Activated T-cell treated with anti-CD3 and anti-CD28 coated beads for 4 hours (primary cell): ENCODE measurements around the gene USE1.

Experiments
- DNase-seq: peaks from one replicate; pipeline ENCODE4 v3.0.0-alpha.2; 2020

Gene USE1

GRCh38 chr19:17206736-17207581 is 8.2 kb upstream of the USE1 start:
- no peak for DNase-seq

GRCh38 chr19:17209126-17210036 is 5.8 kb upstream of the USE1 start:
- DNase-seq, result no peak

- DNase-seq, result no peak
Measured at GRCh38 chr19:17210296-17210695, 4.9 kb upstream of the USE1 start.

- DNase-seq, result no peak
Measured at GRCh38 chr19:17211547-17212446, 3.4 kb upstream of the USE1 start.

- no peak for DNase-seq
Measured at GRCh38 chr19:17213334-17213733, 1.8 kb upstream of the USE1 start.

- DNase-seq, result no peak
Measured at GRCh38 chr19:17214508-17215126, 540 bp upstream of the USE1 start.

GRCh38 chr19:17216058-17216670 is 1.0 kb downstream of the USE1 start:
- no peak for DNase-seq

- DNase-seq, result no peak
Measured at GRCh38 chr19:17219286-17219685, 4.1 kb downstream of the USE1 start.

- DNase-seq, result no peak
Measured at GRCh38 chr19:17220207-17220758, 5.1 kb downstream of the USE1 start.

GRCh38 chr19:17225053-17225452 is 9.9 kb downstream of the USE1 start:
- no peak for DNase-seq

GRCh38 chr19:17226002-17226933 is 11.1 kb downstream of the USE1 start, which contains the start of gene OCEL1:
Gene OCEL1 (plus strand): TSS chr19:17226226. CDS start chr19:17226248, 22 bp downstream.
- peak; percentile 92 for DNase-seq

GRCh38 chr19:17227798-17228367 is 12.7 kb downstream of the USE1 start:
- no peak for DNase-seq

- DNase-seq, result no peak
Measured at GRCh38 chr19:17229890-17230289, 14.7 kb downstream of the USE1 start.

GRCh38 chr19:17232258-17232657 is 17.1 kb downstream of the USE1 start:
- DNase-seq, result no peak

GRCh38 chr19:17234911-17235299 is 19.7 kb downstream of the USE1 start:
- peak; percentile 50 for DNase-seq

GRCh38 chr19:17235300-17235970 is 20.3 kb downstream of the USE1 start:
- DNase-seq, result peak; percentile 51

- DNase-seq, result no peak
Measured at GRCh38 chr19:17235971-17236777, 21.0 kb downstream of the USE1 start.

GRCh38 chr19:17236811-17237543 is 21.8 kb downstream of the USE1 start:
- no peak for DNase-seq
